HL-60/S4 treated with phorbol 12-myristate 13-acetate at 8.2 ng/mL for 4 days and 3 days (cell line): Measurements from ENCODE around the gene RPL36AL.
"Not testable (repeated sequence)": the region's sequence is repeated elsewhere in the genome, so short reads cannot be mapped to it uniquely, and the experiment has no call there.

Experiments used
- in situ Hi-C: fragments of 300-500 bp; cut with MboI; formaldehyde crosslinking; loops from 2 replicates; pipeline ENCODE4 v1.15.0; 2022; ENCODE audit warnings: low sequenced_read_pairs

The RPL36AL gene

DNA sequence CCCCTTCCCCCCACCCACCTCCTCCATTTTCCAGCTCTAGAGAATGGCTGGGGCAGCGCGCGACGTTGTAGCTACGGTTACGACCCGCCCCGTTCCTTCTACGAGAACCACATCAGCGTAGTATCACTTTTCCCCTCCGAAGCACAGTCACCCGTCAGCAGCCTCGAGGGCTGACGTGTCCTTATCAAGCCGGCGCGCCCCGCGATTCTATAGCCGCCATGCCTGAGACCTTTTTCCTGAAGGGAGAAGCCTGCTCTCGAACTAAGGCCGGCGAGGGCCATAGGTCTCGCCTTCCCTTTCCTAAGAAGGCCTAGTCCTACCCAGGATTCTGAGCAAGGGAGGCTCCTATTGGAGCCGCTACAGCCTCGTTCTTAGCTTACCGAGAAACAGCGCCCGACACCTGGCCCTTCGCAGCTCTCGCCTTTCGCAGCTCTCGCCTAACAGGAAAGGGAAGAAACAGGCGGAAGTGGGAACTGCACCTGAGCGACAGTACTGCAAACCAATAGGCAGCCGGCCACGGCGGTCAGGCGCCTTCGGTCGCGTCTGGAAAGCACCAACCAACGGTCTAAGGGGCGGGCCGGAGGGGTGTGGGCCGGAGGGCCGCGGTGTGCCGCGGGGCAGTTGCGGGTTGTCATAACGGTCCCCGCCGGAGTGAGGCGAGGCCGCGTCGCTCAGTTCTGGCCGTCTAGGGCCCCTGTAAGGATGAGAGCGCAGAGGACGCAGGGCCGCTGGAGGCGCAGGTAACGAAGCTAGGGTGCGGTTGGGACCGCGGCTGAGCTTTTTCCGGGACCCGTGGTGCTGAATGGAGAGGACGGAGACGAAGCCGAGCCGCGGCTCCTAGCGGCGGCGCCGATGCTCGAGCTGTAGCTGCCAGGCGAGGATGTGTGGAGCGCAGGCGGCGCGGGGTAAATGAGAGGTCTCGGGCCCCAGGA lies at the start of gene RPL36AL, which contains the start of gene MGAT2:
Gene RPL36AL (minus strand): TSS at position 445 of the 932 bp plus-strand sequence. CDS start 1,522 bp downstream, outside the sequence.
Gene MGAT2 (plus strand): TSS at position 618 of the 932 bp plus-strand sequence. CDS start 470 bp downstream, outside the sequence.
- in situ Hi-C loops, result no loop called here

DNA sequence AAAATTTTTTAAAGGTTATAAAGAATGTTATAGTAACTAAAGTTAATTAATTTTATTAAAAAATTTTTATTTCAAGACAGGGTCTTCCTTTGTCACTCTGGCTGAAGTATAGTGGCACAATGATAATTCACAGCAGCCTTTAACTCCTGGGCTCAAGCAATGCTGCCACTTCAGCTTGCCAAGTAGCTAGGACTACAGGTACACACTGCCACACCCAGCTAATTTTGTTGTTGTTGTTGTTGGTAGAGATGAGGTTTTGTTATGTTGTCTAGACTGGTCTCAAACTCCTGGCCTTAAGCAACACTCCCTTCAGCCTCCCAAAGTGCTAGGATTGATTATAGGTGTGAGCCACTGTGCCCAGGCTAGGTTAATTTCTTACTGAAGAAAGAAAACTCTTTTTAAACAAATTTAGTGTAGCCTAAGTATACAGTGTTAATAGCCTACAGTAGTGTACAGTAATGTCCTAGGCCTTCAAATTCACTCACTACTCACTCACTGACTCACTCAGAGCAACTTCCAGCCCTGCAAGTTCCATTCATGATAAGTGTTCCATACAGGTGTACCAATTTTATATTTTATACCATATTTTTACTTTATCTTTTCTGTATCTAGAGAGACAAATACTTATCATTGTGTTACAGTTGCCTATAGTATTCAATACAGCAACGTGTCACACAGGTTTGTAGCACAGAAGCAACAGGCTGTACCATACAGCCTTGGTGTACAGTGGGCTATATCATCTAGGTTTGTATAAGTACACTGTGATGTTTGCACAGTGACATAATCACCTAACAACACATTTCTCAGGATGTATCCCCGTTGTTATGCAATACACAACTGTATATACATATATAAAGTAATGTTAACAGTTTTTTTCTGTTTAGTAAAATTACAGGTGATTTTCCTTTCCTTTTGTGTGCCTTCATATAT lies 39.4 kb upstream of the RPL36AL start:
- in situ Hi-C loops, result no loop called here

DNA sequence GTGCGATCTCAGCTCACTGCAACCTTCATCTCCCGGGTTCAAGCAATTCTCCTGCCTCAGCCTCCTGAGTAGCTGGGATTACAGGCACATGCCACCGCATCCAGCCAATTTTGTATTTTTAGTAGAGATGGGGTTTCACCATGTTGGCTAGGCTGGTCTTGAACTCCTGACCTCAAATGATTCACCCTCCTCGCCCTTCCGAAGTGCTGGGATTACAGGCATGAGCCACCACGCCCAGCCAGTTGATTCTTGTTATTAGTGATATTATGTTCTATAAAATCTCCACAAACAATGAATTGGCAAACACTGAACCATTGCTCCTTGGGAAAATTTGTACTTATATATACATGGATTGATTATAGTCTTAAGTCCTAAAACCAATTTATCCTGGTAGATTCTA lies 37.1 kb upstream of the RPL36AL start:
- in situ Hi-C loops, result not testable (repeated sequence)

DNA sequence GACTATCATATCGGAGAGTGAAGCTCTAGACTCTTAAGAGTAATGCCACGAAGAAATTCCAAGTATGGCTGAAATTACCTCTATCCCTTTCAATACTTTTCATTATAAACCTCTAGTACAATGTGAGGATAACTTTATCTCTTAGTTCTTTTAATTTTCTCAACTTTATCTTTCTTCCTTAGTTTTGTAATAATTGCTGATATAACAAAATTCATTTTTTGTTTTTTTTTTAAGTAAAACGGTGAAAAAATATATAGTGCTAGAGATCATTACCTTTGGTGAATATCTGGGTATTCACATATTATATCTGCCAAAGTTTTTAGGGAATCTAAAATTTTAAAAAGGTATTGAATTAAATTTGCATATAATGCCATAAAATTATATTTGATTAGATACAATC lies 34.1 kb upstream of the RPL36AL start:
- in situ Hi-C loops, result no loop called here

DNA sequence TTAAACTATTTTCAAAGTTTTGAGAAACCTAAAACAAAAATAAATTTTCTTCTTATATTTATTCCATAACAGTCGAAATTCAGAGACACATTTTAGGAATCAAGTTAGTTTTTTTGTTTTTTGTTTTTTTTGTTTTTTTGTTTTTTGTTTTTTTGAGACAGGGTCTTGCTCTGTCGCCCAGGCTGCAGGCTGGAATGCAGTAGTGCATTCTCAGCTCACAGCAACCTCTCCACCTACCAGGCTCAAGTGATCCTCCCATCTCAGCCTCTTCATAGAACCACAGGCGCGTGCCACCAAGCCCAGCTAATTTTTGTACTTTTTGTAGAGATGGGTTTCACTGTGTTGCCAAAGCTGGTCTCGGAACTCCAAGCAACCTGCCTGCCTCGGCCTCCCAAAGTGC lies 33.1 kb upstream of the RPL36AL start:
- in situ Hi-C loops, result no loop called here

DNA sequence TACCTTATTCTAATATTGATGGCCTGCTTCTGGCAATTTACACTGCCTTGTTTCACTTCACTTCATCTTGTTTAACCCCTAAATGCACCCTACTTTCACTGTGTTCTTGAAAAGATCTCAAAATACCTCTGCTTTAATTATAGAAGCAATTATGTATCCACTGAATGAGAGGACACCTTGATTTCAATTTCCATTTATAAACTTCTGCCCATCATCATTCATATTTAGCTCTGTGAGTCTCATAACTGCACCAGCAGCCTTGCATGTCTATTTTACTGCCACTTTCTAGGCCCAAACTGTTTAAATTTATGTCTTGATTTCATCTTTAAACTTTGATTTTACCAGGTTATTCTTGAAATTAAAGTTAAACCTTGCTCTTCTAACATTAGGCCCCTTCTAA lies 21.7 kb upstream of the RPL36AL start:
- in situ Hi-C loops, result no loop called here

DNA sequence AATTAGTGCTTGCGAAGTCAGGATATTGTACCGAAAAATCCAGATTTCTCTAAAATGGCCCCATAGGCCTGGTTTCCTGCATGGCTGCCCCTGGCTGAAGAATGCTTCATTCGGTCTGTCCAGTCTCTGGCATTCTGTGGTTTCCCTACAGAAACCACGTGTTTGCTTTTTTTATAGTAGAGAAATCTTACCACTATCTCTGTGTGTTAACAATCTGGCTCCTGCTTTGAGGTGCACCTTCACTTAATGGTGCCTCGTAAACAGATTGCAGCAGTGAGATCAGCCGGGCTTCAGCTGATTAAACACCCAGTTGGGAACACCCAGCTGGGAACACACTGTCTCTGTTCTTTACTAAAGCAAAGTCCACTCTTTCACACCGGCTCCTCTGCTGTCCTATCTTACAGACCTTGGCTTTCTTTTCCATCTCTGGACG lies 21.3 kb upstream of the RPL36AL start:
- in situ Hi-C loops, result no loop called here

DNA sequence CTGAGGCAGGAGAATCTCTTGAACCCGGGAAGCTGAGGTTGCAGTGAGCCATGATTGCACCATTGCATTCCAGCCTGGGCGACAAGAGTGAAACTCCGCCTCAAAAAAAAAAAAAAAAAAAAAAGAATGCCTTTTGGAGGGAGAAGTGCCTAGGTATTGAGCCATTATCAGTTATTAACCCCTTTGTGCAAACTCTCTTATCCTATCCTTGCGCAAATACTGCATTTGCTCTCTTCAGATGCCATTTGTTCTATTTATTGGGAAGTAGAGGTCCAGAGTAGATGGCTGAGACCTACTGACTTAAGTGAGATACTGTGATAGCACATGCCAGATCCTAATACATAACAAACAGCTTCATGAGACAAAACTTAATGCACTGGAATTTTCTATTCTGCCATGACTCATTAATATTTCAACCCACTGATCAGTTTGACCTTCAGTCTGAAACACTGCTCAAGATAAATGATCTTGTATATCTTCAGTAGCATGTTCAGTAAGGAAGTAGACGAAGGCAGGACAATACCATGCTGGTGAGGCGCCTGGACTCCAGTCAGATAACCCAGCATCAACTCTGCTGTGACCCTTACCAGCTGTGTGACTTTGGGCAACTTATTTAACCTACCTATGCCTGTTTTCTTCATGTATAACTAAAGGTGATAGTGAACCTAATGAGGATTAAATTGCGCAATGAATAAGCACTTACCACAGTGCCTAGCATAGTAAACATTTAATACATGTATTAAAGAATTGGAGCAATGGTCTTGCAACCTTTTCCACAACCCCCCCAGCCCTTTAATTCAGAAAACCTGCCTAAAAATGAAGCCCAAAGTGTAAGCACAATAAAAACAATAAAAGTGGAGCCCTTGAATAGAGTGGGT lies 20.4 kb upstream of the RPL36AL start:
- in situ Hi-C loops, result no loop called here

DNA sequence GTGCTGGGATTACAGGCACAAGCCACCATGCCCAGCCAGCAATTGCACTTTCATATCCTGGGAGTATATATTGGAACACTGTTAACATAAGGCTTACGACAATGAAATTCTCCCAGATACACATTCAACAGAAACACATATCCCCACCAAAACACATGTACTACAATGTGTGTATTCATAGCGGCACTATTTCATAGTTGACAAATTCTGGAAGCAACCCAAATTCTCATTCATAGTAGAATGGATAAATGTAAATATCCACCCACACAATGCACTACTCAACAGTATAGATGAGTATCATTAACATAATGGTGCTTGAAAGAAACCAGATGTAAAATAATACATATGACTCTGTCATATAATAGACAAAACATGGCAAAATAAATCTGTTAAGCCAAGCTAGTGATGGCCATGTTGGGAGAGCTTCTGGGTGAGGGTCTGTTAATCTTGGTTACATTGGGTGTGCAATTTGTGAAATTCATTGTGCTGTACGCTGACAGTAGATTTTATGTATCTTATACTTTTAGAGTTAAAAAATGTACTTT lies 17.2 kb upstream of the RPL36AL start:
- in situ Hi-C loops, result no loop called here

DNA sequence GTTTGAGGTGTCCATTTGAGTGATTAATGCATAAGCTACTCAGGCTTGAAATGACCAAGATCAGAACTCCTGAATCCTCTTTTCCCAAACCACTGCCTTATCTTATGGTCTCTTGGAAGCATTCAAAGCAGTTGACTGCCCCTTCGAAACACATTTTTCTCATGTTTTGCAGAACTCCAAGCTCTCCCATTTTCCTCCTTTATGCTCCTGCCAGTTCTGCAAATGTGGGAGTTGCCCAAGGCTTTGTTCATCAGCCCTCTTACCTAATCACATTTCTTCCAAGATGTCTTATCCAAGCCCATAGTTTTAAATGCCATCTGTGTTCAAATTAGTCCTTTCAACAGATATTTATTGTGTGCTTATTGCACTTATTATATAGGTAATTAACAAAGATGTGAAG lies 16.4 kb upstream of the RPL36AL start:
- in situ Hi-C loops, result no loop called here

DNA sequence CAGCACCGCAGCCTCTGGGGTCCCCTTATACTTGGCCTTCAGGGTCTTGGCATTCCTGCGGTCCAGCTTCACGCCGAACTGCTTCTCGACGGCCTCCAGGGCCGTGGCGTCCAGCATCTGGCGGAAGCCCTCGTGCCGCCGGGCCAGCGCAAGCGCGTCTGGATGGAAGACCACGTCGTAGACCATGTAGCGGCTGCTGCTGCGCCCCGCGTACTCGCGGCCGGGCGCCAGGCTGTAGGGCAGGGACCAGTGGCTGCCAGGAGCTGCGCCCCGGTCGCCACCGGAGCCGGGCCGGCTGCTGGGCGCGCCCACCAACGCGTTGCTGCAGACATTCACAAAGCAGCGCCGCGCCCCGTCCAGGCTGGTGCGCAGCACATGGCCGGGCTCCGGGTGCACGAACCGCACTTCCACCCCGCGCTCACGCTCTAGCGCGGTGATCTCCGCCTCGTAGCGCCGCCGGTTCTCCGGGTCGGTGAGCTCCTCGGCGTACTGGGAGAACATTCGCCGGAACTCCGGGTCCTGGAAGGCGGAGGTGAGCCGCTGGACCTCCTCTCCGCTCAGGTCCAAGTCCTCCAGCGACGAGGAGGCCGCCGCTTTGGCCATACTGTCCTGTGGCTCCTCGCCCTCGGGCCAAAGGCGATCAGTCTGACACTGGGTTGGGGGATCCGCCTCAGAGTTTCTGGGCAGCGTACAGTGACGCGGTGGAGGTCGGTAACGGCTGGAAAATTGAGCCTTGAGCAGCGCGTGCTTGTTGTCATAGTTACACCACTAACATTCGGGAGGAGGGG lies 14.3 kb upstream of the RPL36AL start, which contains the start of gene DNAAF2:
Gene DNAAF2 (minus strand): TSS at position 698 of the 788 bp plus-strand sequence. CDS start 95 bp downstream, at position 603.
- in situ Hi-C loops, result no loop called here

DNA sequence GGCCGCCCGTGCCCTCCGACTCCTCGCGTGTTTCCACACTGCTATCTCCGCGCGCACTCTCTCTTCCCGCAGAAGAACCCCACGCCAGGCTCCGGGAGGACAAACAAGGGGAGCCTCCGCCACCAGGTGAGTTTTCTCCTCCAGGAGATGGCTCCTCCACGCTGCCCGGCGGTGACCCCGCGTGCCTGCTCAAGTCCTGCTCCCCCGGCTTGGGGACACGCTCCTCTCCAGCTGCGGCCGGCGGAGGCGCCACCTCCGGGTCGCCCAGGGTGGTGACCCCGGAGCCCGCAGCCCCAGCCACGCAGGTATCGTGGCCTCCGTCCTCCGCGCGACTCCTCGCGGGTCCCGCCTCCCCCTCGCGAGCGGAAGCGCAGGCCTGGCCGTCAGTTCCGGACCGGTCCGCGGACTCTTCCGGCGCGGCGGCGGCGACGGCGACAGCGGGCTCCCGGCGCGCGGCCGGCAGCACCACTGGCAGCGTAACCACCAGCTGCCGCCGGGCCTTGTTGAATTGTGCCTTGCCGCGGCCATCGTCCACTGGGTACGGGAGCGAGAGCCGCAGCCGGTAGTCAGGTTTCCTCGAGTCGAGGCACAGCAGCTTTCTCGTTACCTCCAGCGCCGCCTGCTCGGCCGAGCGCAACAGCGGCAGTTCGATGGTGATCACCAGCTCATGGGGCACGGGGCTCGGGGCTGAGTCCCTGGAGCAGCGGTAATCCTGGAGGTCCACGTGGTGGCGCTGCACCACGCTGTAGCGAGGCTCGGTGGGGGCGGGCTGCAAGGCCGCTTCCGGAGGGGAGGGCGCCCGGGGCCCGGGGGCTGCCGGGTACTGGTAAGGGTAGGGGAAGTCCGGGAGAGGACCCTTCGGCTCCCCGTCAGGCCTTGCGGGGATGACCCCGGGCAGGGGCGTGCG lies 13.5 kb upstream of the RPL36AL start:
- in situ Hi-C loops, result no loop called here

DNA sequence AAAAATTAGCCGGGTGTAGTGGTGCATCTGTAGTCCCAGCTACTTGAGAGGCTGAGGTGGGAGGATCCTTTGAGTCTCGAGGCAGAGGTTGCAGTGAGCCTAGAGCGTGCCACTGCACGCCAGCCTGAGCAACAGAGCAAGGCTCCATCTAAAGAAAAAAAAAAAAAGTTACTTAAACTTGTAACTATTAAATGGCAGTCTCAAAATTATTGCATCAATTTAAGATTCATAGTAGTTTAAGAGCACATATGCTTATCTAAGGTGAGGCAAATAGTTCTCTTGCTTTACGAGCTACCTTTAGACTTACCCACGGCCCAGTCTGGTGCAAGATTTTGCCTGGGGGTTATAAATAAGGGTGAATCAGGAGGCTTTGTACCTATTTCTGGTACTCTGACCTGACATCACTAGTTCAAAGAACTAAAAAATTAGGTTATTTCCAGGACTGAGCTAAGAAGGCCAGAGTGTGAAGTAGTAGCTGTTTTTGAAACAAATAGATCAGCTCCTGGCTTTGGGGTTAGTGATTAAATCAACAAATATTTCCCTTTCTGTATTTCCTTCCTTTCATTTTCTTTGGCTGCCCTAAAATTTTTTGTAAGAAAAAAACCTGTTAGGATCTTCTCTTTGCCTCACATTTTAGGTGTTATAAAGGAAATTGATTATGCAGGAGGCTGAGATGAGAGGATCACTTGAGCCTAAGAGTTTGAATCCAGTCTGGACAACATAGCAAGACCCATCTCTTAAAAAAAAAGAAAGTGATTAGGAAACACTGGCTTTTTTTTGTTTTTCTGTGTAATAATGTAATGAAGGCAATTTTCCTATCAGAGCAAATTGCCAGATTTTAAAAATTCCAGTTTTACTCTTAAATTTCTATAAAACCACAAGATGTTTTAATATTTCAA lies 3.8 kb upstream of the RPL36AL start:
- in situ Hi-C loops, result no loop called here

DNA sequence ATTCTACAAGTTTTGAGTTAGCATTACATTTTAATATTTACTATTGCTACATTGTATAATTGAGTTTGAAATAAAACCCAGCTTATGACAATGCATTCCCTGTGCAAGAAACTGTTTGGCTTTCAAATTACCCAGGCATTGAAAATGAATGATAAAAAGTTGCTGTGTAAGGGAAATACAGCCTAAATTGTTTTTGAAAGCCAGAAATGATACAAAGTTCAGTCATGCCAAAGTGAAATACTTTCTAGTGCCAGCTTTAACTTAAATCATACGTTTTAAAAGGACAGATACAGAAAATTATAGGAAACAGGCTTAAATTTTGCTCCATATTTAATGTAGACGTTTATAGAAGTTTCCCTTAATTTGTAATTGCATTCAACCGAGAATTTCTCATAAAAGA lies 3.0 kb upstream of the RPL36AL start:
- in situ Hi-C loops, result no loop called here

DNA sequence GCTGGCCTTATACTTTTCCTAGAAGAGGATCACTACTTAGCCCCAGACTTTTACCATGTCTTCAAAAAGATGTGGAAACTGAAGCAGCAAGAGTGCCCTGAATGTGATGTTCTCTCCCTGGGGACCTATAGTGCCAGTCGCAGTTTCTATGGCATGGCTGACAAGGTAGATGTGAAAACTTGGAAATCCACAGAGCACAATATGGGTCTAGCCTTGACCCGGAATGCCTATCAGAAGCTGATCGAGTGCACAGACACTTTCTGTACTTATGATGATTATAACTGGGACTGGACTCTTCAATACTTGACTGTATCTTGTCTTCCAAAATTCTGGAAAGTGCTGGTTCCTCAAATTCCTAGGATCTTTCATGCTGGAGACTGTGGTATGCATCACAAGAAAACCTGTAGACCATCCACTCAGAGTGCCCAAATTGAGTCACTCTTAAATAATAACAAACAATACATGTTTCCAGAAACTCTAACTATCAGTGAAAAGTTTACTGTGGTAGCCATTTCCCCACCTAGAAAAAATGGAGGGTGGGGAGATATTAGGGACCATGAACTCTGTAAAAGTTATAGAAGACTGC lies 1.7 kb upstream of the RPL36AL start:
- in situ Hi-C loops, result no loop called here

DNA sequence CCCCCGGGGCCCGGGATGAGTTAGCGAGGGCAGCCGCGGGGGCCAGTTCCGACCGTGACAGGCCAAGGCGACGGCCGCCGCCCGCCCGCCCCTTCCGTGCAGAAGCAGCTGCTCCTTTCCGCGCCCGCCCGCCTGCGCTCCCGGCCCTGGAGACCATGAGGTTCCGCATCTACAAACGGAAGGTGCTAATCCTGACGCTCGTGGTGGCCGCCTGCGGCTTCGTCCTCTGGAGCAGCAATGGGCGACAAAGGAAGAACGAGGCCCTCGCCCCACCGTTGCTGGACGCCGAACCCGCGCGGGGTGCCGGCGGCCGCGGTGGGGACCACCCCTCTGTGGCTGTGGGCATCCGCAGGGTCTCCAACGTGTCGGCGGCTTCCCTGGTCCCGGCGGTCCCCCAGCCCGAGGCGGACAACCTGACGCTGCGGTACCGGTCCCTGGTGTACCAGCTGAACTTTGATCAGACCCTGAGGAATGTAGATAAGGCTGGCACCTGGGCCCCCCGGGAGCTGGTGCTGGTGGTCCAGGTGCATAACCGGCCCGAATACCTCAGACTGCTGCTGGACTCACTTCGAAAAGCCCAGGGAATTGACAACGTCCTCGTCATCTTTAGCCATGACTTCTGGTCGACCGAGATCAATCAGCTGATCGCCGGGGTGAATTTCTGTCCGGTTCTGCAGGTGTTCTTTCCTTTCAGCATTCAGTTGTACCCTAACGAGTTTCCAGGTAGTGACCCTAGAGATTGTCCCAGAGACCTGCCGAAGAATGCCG lies 872 bp upstream of the RPL36AL start:
- in situ Hi-C loops, result no loop called here
